ENCODE measurements around the gene DGKB.

Gene DGKB

DNA sequence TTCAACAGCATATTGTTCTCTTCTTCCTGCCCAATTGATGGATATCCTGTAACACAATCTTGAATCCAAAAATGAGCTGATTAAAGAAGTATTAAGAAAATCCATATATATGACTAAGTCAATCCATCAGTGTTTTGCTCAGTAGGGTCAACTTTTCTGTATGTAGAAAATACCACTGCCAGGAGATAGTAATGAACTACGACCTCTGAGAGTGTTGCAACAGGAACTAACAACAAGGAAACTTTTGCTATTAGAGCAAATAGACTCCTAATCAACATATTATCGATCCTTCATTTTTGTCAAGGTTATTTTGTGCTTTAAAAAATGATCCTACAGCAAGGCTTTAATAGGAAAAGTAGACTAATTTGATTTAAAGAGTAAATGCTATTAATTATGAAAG lies 507.8 kb downstream of the DGKB start:
- H3K4me3 Mint-ChIP-seq, result no peak overlapping the region
- H3K4me1 Mint-ChIP-seq (ENCODE audit: low read depth), result no peaks in the 10 kb centered on the region
- no peak overlapping the region for H3K27ac Mint-ChIP-seq
- peaks cover 4% of the 10 kb centered on the region for H3K9me3 Mint-ChIP-seq (ENCODE audit: low read depth)
- H3K36me3 Mint-ChIP-seq, result no peaks in the 10 kb centered on the region
- no peaks in the 10 kb centered on the region for H3K27me3 Mint-ChIP-seq

DNA sequence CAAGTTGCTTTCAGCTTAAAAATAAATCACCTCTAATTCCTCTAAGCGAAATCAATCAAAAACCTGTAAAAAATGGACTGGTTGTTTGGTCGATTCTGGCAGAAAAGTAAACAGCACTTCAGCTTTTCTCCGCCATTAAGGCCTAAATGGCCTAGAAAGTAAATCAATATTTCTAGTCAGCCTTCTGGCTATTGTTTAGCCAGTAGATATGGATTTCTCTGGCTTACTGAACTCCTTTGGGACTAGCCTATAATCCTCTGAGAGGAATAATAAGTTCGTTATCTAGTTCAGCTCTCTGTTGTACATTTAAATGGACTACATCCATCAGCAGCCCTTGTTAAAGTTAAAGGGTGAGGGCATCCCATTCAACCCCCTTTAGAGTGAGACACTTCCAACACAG lies 513.0 kb downstream of the DGKB start:
- peaks cover 7% of the 10 kb centered on the region for H3K9me3 Mint-ChIP-seq (ENCODE audit: low read depth)
- no peaks in the 10 kb centered on the region for H3K27me3 Mint-ChIP-seq
- no peak overlapping the region for H3K27ac Mint-ChIP-seq
- H3K36me3 Mint-ChIP-seq, result no peaks in the 10 kb centered on the region
- H3K4me3 Mint-ChIP-seq, result no peak overlapping the region
- no peaks in the 10 kb centered on the region for H3K4me1 Mint-ChIP-seq (ENCODE audit: low read depth)

GRCh38 chr7:14389181-14389591 lies 513.4 kb downstream of the DGKB start:
- no peaks in the 10 kb centered on the region for H3K4me1 Mint-ChIP-seq (ENCODE audit: low read depth)
- no peak overlapping the region for H3K4me3 Mint-ChIP-seq
- H3K27ac Mint-ChIP-seq, result no peak overlapping the region
- H3K27me3 Mint-ChIP-seq, result no peaks in the 10 kb centered on the region
- peaks cover 7% of the 10 kb centered on the region for H3K9me3 Mint-ChIP-seq (ENCODE audit: low read depth)
- no peaks in the 10 kb centered on the region for H3K36me3 Mint-ChIP-seq

- H3K4me3 Mint-ChIP-seq, result no peak overlapping the region
- H3K9me3 Mint-ChIP-seq (ENCODE audit: low read depth), result peaks cover 3% of the 10 kb centered on the region
- H3K4me1 Mint-ChIP-seq (ENCODE audit: low read depth), result no peaks in the 10 kb centered on the region
- H3K36me3 Mint-ChIP-seq, result no peaks in the 10 kb centered on the region
- H3K27me3 Mint-ChIP-seq, result no peaks in the 10 kb centered on the region
- H3K27ac Mint-ChIP-seq, result no peak overlapping the region
These were observed 517.5 kb downstream of the DGKB start for GRCh38 chr7:14385074-14385473.

GRCh38 chr7:14381936-14382335 lies 520.6 kb downstream of the DGKB start:
- Mint-ChIP-seq H3K4me1 (ENCODE audit: low read depth) (no peaks in the 10 kb centered on the region), H3K27me3 (no peaks in the 10 kb centered on the region), H3K27ac (no peak overlapping the region), H3K36me3 (no peaks in the 10 kb centered on the region), H3K9me3 (ENCODE audit: low read depth) (peaks cover 3% of the 10 kb centered on the region), H3K4me3 (no peak overlapping the region)

GRCh38 chr7:14381306-14381705 lies 521.2 kb downstream of the DGKB start:
- Mint-ChIP-seq H3K9me3 (ENCODE audit: low read depth) (peaks cover 1% of the 10 kb centered on the region), H3K36me3 (no peaks in the 10 kb centered on the region), H3K27ac (no peak overlapping the region), H3K27me3 (no peaks in the 10 kb centered on the region), H3K4me1 (ENCODE audit: low read depth) (no peaks in the 10 kb centered on the region), H3K4me3 (no peak overlapping the region)

DNA sequence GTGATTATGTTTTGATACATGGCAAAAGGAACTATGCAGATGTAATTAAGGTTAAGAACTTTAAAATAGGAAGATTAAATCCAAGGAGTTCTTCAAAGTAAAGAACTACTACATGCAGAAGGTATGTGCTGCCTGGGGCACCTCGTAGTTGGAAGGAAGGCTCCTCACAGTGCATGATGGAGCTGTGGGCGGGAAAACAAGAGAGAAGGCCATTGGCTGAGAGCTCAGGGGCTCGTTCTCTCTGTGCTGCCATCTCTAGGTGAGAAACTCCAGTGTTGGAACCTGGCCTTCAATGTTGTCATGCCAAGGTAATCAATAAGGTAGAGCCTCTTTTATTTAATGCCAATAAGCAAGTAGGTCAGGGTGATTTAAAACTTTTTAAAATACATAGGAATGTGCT lies 521.7 kb downstream of the DGKB start:
- no peak overlapping the region for H3K27ac Mint-ChIP-seq

DNA sequence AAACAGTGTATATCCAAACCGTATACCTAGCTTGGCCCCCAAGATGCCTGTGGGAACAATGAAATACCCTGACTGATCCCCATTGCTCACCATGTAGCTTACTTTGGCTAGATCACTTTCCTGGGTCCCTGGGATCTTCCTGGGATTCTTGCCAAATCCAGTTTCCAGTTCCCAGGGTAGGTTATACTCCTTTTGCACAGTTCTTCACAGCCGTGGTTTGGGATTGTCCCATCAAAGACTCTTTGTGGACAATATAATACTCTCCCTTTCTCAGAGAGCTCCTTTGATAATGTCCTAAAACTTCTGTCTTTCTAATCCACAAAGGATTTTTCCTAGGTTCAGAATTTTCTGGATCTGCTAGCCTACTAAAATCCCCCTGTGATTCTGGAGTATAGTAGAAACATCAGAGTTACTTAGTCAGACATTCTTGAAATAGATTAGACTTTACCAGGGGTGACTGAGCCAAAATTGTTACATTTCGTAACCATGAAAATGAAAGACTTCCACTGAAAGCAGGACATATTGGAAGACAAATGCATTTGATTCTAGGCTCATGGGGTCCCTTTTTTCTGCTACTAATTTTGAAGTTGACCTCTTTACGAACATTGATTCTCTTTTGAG lies 524.8 kb downstream of the DGKB start:
- no peak overlapping the region for H3K27ac Mint-ChIP-seq
- H3K4me1 Mint-ChIP-seq (ENCODE audit: low read depth), result no peaks in the 10 kb centered on the region
- H3K4me3 Mint-ChIP-seq, result no peak overlapping the region
- no peaks in the 10 kb centered on the region for H3K36me3 Mint-ChIP-seq
- H3K27me3 Mint-ChIP-seq, result no peaks in the 10 kb centered on the region
- peaks cover 4% of the 10 kb centered on the region for H3K9me3 Mint-ChIP-seq (ENCODE audit: low read depth)

More for the DNA sequence above, 521.7 kb downstream of the DGKB start:
- Mint-ChIP-seq H3K9me3 (ENCODE audit: low read depth) (no peaks in the 10 kb centered on the region), H3K27me3 (no peaks in the 10 kb centered on the region), H3K4me3 (no peak overlapping the region), H3K36me3 (no peaks in the 10 kb centered on the region), H3K4me1 (ENCODE audit: low read depth) (no peaks in the 10 kb centered on the region)

DNA sequence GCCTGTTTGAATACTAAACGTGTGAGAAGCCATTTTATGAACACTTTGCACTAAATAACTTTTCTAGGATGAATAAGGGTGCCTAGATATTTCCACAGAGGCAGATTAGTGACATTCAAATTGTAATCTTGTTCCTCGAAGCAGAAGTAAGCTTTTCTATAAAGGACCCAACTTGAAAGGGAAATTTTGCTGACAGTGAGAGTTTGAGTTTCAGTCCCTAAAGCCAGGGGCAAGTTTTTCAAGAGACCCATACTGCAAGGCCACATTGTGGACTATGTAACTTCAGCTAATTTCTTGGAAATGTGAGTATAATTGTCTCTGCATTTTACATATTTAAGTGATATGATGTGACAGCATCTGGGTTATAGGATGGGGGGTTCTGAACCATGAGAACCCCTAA lies 525.8 kb downstream of the DGKB start:
- Mint-ChIP-seq H3K4me1 (ENCODE audit: low read depth) (no peaks in the 10 kb centered on the region), H3K4me3 (no peak overlapping the region), H3K9me3 (ENCODE audit: low read depth) (peaks cover 4% of the 10 kb centered on the region), H3K36me3 (no peaks in the 10 kb centered on the region), H3K27ac (no peak overlapping the region), H3K27me3 (no peaks in the 10 kb centered on the region)

GRCh38 chr7:14375998-14376397 lies 526.6 kb downstream of the DGKB start:
- H3K4me3 Mint-ChIP-seq, result no peak overlapping the region
- no peak overlapping the region for H3K27ac Mint-ChIP-seq
- no peaks in the 10 kb centered on the region for H3K27me3 Mint-ChIP-seq
- H3K4me1 Mint-ChIP-seq (ENCODE audit: low read depth), result no peaks in the 10 kb centered on the region
- H3K9me3 Mint-ChIP-seq (ENCODE audit: low read depth), result peaks cover 4% of the 10 kb centered on the region
- H3K36me3 Mint-ChIP-seq, result no peaks in the 10 kb centered on the region

DNA sequence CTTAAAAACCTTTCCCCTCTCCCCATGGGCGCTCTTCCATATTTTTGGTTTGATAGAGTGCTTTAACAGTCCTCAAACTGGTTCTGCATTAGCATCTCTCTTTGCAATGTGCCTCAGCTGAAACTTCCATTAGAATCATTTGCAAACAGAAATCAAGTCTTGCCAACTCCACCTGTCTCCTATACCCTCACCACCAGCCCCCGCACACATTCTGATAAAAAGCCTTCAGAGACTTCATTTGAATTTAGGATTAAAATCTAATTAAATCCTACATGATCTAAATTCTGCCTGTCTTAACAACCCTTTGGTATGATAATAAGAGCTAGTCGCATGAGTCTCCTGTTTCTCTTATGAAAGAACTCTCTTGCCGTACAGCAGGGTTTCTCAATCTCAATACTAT lies 528.2 kb downstream of the DGKB start:
- Mint-ChIP-seq H3K36me3 (no peaks in the 10 kb centered on the region), H3K4me3 (no peak overlapping the region), H3K27ac (no peak overlapping the region), H3K4me1 (ENCODE audit: low read depth) (no peaks in the 10 kb centered on the region), H3K27me3 (no peaks in the 10 kb centered on the region), H3K9me3 (ENCODE audit: low read depth) (peaks cover 10% of the 10 kb centered on the region)

DNA sequence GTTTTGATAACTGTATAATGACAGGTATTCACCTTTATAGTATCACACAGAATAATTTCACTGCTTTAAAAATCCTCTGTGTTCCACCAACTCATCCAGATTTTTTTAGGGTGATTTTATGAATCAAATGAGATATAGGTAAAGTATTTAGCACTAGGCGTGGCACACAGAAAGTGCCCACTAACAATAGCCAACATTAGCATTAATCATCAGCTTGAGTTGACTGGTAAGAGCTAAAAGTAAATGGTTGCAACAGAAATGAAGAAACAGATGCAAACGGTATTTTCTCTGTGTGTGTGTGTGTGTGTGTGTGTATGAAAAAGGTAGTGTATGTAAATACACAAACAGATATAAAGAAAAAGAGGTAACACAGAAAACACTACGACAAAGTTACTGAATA lies 534.3 kb downstream of the DGKB start:
- H3K27me3 Mint-ChIP-seq, result no peaks in the 10 kb centered on the region
- H3K27ac Mint-ChIP-seq, result no peak overlapping the region
- peaks cover 12% of the 10 kb centered on the region for H3K9me3 Mint-ChIP-seq (ENCODE audit: low read depth)
- no peaks in the 10 kb centered on the region for H3K36me3 Mint-ChIP-seq
- no peaks in the 10 kb centered on the region for H3K4me1 Mint-ChIP-seq (ENCODE audit: low read depth)
- no peak overlapping the region for H3K4me3 Mint-ChIP-seq

DNA sequence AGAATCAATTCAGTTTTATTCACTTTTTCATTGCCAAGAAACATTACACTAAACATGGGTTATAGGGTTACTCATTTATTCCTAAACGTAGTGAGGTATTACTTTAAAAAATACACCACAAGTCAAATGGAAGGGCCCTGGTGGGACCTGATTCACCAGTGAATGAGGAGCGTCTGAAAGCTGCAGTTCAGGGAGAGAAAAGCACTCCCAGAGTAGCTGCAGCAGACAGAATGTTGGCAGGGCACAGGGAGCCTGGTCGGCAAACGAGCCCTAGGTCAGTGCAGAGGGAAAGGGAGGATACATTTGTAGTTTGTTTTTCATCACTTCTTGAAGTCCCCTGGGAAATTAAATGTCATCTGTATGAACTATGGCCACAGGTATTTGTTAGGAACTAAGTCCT lies 551.4 kb downstream of the DGKB start:
- H3K4me1 Mint-ChIP-seq (ENCODE audit: low read depth), result no peaks in the 10 kb centered on the region
- H3K4me3 Mint-ChIP-seq, result no peak overlapping the region
- H3K27me3 Mint-ChIP-seq, result no peaks in the 10 kb centered on the region
- H3K27ac Mint-ChIP-seq, result no peak overlapping the region
- no peaks in the 10 kb centered on the region for H3K9me3 Mint-ChIP-seq (ENCODE audit: low read depth)
- no peaks in the 10 kb centered on the region for H3K36me3 Mint-ChIP-seq

DNA sequence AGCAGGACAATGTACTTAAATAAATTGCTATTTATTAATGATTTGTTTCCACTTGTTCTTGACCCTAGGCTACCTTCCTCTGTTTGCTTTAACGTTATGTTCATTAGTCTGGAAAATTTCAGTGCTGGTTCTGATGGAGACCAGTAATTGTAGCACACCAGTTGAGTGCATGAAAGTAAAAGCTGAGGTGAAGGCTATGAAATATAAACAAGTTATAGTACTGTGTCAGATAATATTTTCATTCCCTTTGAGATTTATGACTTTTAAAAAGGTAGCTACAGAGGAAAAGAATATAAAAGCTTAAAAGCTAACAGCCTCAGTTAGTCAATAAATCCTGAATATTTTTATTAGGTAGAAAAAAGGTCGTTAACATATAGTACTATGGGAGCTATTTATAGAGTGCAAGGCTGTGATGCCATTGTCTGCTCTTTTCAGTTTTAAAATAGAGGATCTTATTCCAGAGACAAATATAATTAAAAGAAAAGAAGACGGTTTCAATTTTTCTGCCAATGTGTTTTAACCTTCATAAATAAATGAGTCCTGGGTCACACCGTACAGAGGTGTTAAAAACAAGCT lies 561.3 kb downstream of the DGKB start:
- Mint-ChIP-seq H3K27me3 (no peaks in the 10 kb centered on the region), H3K4me1 (ENCODE audit: low read depth) (no peaks in the 10 kb centered on the region), H3K4me3 (no peak overlapping the region), H3K9me3 (ENCODE audit: low read depth) (no peaks in the 10 kb centered on the region), H3K36me3 (no peaks in the 10 kb centered on the region), H3K27ac (no peak overlapping the region)

DNA sequence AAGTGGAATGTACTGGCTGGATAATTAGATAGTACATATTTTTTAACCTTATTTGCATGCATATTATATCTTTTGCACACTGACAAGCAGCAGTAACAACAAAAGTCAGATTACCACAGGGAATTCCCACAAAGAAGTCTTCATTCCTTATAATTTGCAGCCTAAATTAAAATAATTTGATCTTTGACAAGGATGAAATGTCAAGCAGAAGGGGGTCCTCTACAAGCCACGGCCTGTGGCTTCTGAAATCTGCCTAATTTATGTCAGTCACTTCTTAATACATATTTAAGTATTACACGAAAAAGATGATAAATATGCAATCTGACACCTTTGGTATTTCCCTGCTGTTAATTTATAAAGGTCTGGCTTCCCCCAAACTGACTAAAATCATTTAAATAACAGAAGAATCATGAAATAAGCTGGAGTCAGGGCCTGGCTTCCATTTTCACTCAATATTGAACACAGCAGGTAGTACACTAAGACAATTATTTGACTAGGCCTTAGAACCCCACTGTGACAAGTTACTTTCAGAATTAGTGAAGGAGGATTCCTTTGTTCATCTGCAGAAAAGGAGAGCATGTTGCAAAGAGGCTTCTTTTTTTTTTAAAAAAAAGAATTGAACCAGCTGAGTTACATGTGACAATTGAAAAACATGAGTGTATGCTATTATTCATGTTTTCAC lies 562.0 kb downstream of the DGKB start:
- Mint-ChIP-seq H3K27ac (no peak overlapping the region), H3K9me3 (ENCODE audit: low read depth) (no peaks in the 10 kb centered on the region), H3K4me1 (ENCODE audit: low read depth) (no peaks in the 10 kb centered on the region), H3K27me3 (no peaks in the 10 kb centered on the region), H3K4me3 (no peak overlapping the region), H3K36me3 (no peaks in the 10 kb centered on the region)

DNA sequence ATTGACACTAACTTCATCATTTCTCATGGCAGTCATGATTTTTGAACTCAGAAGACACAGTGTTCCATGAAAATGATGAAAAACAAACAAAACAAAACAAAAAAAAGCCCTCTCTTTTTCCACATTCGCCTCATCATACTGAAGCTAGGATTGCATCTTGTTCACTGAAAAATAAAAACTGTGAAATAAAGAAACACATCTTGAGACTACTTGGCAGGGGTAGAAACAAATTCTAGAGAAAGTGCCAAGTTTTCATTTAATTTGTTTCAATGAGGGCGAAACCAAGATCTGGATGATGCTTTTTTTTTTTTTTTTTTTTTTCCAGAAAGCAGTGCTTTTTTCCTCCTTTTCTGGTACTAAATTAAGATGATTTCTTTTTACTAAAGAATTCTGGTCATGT lies 562.7 kb downstream of the DGKB start:
- Mint-ChIP-seq H3K9me3 (ENCODE audit: low read depth) (no peaks in the 10 kb centered on the region), H3K27ac (no peak overlapping the region), H3K27me3 (no peaks in the 10 kb centered on the region), H3K36me3 (no peaks in the 10 kb centered on the region), H3K4me3 (no peak overlapping the region), H3K4me1 (ENCODE audit: low read depth) (no peaks in the 10 kb centered on the region)
